Vagina (tissue), 2 donors: ENCODE data around the gene B4GALT5. TPM values are rescaled to one million over a fixed set of nuclear protein-coding genes. Genes with fewer than 3 reads are reported as not detected.
"Not testable (repeated sequence)": the region's sequence is repeated elsewhere in the genome, so short reads cannot be mapped to it uniquely, and the experiment has no call there.

Experiments
- DNase-seq, 2 donors: peaks; one replicate each; pipeline ENCODE4 v3.0.0-alpha.2; 2017; ENCODE audit errors: extremely low spot score in 2 of 2
- H3K27ac ChIP-seq: fragments of 200-600 bp; sonication (generic); one replicate; pipeline ENCODE4 v1.5.1; 2019
- H3K27me3 ChIP-seq: fragments of 200-600 bp; sonication (generic); one replicate; pipeline ENCODE4 v1.5.1; 2019
- H3K36me3 ChIP-seq, 2 donors: fragments of 200-600 bp; sonication (generic); one replicate each; pipeline ENCODE4 v1.5.1; 2017 to 2019
- H3K4me1 ChIP-seq: fragments of 200-600 bp; sonication (generic); one replicate; pipeline ENCODE4 v1.5.1; 2019
- H3K4me3 ChIP-seq, 2 donors: fragments of 200-600 bp; sonication (generic); 1 replicate in 1 of 2; 2 replicates in 1 of 2; pipeline ENCODE4 v1.5.1; 2016 to 2019
- H3K9me3 ChIP-seq: fragments of 200-600 bp; sonication (generic); one replicate; pipeline ENCODE4 v1.5.1; 2019
- POLR2A ChIP-seq, 2 donors: fragments of 450-650 bp; IDR thresholded peaks; one replicate each; pipeline ENCODE4 v1.6.1; 2017; ENCODE audit warnings: antibody characterized with exemption in 2 of 2, mild to moderate bottlenecking in 2 of 2, moderate library complexity in 2 of 2
- POLR2AphosphoS5 ChIP-seq, 2 donors: sonication (generic); formaldehyde crosslinking; IDR thresholded peaks; one replicate each; pipeline ENCODE4 v1.9.0; 2017; ENCODE audit warnings: antibody characterized with exemption in 2 of 2, mild to moderate bottlenecking in 2 of 2, low read depth in 1 of 2; ENCODE audit not compliant: insufficient read depth in 1 of 2
- intact Hi-C: fragments of 100-400 bp; cut with DNase I; formaldehyde crosslinking; loops from one replicate; pipeline ENCODE4 v1.15.1; 2023
- total RNA-seq: library from RNA; depleted of rRNA; stranded (reverse); fragments of >200 nt; gene quantifications from one replicate; pipeline ENCODE4 v1.2.3, GENCODE V29; 2016
- TF ChIP-seq, protein P1 (sequence below), 3 experiments: fragments of 450-650 bp in 2 of 3; fragments of 200-600 bp in 1 of 3; sonication (generic) in 1 of 3; IDR thresholded peaks; one replicate each; pipeline ENCODE4 v1.5.1; 2017 to 2019; ENCODE audit warnings: antibody characterized with exemption in 3 of 3, mild to moderate bottlenecking in 2 of 3, moderate library complexity in 2 of 3

The B4GALT5 gene
- total RNA-seq, 1 donor from 2014 or later = 17.9 TPM

DNA sequence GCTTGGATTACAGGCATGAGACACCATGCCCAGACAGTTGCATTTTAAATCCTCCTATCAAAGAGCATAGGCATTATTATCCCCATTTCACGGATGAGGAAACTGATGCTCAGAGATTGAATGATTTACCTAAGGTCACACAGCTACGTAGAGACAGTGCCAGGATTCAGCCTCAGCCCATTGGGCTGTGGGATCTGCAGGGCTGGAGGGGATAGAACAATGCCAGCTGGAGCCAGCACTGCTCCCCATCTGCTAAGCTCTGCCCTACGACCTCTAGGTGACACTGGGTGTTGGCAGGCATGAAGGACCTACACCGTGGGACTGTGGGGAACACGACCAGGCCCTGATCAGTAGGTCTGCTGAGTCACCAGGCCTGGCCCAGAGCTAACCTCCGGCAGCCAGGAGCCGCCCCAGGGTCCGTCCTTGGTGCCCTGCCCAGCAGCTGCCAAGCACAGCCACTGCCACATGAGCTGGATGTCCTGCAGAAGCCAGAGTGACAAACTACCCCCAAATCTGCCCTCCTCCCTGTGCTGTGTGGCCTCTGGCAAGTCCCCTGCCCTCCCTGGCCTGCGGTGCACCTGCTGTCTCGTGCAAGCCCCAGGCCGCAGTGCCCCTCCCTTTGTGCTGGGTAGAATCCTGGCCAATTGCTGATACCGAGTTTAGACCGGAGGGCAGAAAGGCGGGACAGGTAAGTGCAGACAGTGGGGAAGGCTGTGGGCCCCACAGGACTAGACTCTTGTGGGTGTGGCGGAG is 98.1 kb downstream of the B4GALT5 start:
- intact Hi-C loops = no loop called here
- peaks cover 10% of the 10 kb centered on the region for H3K4me1 ChIP-seq
- H3K36me3 ChIP-seq = no peaks in the 10 kb centered on the region
- no peaks in the 10 kb centered on the region for H3K9me3 ChIP-seq
- no peak overlapping the region for H3K4me3 ChIP-seq
- DNase-seq = no peak
- no peaks in the 10 kb centered on the region for H3K27me3 ChIP-seq
- TF ChIP-seq, protein P1, sequence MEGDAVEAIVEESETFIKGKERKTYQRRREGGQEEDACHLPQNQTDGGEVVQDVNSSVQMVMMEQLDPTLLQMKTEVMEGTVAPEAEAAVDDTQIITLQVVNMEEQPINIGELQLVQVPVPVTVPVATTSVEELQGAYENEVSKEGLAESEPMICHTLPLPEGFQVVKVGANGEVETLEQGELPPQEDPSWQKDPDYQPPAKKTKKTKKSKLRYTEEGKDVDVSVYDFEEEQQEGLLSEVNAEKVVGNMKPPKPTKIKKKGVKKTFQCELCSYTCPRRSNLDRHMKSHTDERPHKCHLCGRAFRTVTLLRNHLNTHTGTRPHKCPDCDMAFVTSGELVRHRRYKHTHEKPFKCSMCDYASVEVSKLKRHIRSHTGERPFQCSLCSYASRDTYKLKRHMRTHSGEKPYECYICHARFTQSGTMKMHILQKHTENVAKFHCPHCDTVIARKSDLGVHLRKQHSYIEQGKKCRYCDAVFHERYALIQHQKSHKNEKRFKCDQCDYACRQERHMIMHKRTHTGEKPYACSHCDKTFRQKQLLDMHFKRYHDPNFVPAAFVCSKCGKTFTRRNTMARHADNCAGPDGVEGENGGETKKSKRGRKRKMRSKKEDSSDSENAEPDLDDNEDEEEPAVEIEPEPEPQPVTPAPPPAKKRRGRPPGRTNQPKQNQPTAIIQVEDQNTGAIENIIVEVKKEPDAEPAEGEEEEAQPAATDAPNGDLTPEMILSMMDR (IDR thresholded peaks at IDR 0.05) = no peak
- TF ChIP-seq POLR2A (IDR thresholded peaks at IDR 0.05) (no peak), POLR2AphosphoS5 (IDR thresholded peaks at IDR 0.05; ENCODE audit: insufficient read depth in 1 of 2, low read depth in 1 of 2) (no peak)
- H3K27ac ChIP-seq = no peak overlapping the region

DNA sequence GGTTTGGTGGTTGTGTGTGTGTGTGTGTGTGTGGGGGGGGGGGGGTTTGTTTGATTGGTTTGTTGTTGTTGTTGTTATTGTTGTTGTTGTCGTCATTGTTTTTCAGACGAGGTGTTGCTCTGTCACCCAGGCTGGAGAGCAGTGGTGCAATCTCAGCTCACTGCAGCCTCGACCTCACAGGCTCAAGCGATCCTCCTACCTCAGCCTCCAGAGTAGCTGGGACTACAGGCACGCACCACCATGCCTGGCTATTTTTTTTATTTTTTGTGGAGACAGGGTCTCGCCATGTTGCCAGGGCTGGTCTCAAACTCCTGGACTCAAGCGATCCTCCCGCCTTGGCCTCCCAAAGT is 98.7 kb downstream of the B4GALT5 start:
- intact Hi-C loops, H3K27ac ChIP-seq: not testable (repeated sequence)

DNA sequence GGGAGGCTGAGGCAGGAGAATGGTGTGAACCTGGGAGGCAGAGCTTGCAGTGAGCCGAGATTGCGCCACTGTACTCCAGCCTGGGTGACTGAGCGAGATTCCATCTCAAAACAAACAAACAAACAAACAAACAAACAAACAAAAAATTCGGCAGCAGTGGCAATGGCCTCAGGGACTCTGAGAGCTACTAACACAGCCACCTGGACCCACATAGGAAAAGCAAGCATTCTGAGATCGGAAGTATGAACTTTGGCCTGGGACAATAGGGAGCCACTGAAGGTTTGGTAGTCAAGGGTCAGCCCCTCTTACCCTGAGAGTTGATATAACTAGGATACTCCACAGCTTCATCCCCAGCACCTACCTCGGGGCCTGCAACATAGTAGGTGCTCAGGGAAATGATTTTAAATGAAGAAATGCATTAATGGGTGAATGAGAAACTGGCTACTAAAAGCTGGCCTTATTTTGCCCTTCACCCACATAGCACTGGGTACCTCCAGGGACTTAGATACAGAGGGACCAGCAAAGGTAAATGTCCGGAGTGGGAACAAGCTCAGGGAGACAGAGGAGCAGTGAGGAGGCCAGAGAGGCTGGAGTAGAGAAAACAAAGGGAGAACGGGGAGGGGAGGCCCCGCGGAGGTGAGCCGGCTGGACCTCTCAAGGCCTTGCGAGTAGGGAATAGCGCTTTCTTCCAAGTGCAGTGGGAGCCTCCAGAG is 99.2 kb downstream of the B4GALT5 start:
- no peak overlapping the region for H3K27ac ChIP-seq
- no peak for DNase-seq
- H3K4me1 ChIP-seq = peaks cover 10% of the 10 kb centered on the region
- H3K9me3 ChIP-seq = no peaks in the 10 kb centered on the region
- intact Hi-C loops = loop anchor here (5.0 kb wide), 2 partner anchors 98 to 233 kb away; partner anchors contain the start of gene B4GALT5
- no peak overlapping the region for H3K4me3 ChIP-seq
- H3K36me3 ChIP-seq = no peaks in the 10 kb centered on the region
- TF ChIP-seq POLR2A (IDR thresholded peaks at IDR 0.05) (no peak), POLR2AphosphoS5 (IDR thresholded peaks at IDR 0.05; ENCODE audit: insufficient read depth in 1 of 2, low read depth in 1 of 2) (no peak)
- TF ChIP-seq, protein P1 (IDR thresholded peaks at IDR 0.05) = no peak
- no peaks in the 10 kb centered on the region for H3K27me3 ChIP-seq

More for the DNA sequence above, 98.7 kb downstream of the B4GALT5 start:
- peaks cover 10% of the 10 kb centered on the region for H3K4me1 ChIP-seq
- DNase-seq, H3K36me3 ChIP-seq, H3K4me3 ChIP-seq, H3K9me3 ChIP-seq, H3K27me3 ChIP-seq: not testable (repeated sequence)

DNA sequence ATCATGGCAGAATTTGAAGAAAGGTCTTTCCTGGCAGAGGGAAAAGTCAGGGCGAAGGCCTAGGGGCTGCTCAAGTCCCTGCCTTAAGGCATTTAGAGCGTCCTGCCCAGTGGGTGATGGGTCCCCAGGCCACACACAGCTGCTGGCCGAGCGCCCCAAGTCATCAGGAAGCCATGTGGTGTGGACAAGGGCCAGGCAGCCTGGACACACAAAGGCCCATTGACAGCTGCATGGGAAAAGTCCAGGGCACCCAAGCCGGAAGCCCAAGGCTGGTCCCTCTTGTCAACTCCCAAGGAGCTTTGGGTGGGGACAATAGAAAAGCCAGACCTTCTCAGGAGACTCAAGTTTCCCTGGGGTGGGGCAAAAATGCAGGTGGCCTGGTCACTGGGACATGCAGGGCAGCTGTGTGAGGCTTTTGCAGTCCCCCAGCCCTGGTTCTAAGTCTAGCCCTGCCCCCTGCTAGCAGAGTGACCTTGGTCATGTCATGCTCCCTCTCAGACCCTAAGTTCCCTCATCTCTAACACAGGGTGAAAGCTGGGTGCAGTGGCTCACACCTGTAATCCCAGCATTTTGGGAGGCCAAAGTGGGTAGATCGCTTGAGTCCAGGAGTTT is 101.4 kb downstream of the B4GALT5 start:
- no peaks in the 10 kb centered on the region for H3K27me3 ChIP-seq
- no peak overlapping the region for H3K27ac ChIP-seq
- H3K4me3 ChIP-seq = no peak overlapping the region
- H3K9me3 ChIP-seq = no peaks in the 10 kb centered on the region
- H3K36me3 ChIP-seq = no peaks in the 10 kb centered on the region
- no peak for TF ChIP-seq POLR2A (IDR thresholded peaks at IDR 0.05)
- TF ChIP-seq, protein P1 (IDR thresholded peaks at IDR 0.05) = no peak
- no peak for TF ChIP-seq POLR2AphosphoS5 (IDR thresholded peaks at IDR 0.05; ENCODE audit: insufficient read depth in 1 of 2, low read depth in 1 of 2)
- DNase-seq = no peak
- intact Hi-C loops = loop anchor here (5.0 kb wide), 2 partner anchors 100 to 235 kb away; partner anchors contain the start of gene B4GALT5
- peaks cover 10% of the 10 kb centered on the region for H3K4me1 ChIP-seq

DNA sequence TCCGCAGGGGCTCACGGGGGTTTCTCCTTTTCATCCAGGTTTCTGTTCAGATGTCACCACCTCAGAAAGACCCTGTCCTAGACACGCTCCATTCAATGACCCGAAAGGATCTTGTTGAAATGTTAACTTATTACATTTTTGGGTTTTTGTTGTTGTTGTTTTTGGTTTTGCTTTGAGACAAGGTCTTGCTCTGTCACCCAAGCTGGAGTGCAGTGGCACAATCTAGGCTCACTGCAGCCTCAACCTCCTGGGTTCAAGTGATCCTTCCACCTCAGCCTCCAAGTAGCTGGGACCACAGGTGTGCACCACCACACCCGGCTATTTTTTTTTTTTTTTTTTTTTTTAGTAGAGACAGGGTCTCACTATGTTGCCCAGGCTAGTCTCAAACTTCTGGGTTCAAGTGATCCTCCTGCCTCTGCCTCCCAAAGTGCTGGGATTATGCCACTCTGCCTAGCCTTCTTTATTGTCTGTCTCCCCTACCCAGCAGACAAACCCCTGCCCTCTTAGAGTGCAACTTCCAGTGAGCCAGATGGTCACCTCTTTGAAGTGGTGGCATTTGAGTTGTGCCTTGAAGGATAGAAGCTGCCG is 102.0 kb downstream of the B4GALT5 start:
- H3K9me3 ChIP-seq, H3K36me3 ChIP-seq, H3K27me3 ChIP-seq, H3K27ac ChIP-seq, H3K4me3 ChIP-seq, DNase-seq: not testable (repeated sequence)
- intact Hi-C loops = loop anchor here (5.0 kb wide), 2 partner anchors 101 to 236 kb away; partner anchors contain the start of gene B4GALT5
- H3K4me1 ChIP-seq = peaks cover 10% of the 10 kb centered on the region
